Peyer's patch (tissue), 4 donors: ENCODE measurements around the gene CYBA.

ENCODE experiments used
- POLR2A ChIP-seq, 2 donors: fragments of 450-650 bp; IDR thresholded peaks; one replicate each; pipeline ENCODE4 v1.5.1; 2017; ENCODE audit warnings: antibody characterized with exemption in 2 of 2, mild to moderate bottlenecking in 2 of 2, moderate library complexity in 2 of 2
- TF ChIP-seq, protein P1 (sequence below), 6 experiments: fragments of 450-650 bp in 4 of 6; fragments of 200-600 bp in 2 of 6; sonication (generic) in 1 of 6; IDR thresholded peaks; one replicate each; pipeline ENCODE4 v1.5.1; 2017 to 2019; ENCODE audit warnings: antibody characterized with exemption in 6 of 6, mild to moderate bottlenecking in 3 of 6, moderate library complexity in 1 of 6

DNA sequence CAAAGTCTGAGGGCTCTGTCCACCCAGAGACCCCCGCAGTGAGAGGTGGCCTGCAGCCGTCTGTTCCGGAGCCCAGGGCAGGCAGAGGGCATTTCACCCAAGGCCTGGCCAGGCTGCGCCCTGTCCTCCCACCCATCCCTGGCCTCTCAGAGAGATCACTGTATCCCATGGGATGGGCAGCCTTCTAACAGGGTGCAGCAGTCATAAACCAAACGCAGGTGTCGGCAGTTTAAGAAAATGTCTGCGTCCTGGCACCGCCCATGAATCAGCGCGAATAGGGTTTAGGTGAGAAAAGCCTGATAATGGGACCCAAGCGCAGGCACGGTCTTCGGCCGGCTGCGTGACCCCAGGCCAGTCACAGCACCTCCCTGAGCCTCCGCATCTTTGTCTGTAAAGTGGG, 5.4 kb downstream of the CYBA start:
- TF ChIP-seq, protein P1, sequence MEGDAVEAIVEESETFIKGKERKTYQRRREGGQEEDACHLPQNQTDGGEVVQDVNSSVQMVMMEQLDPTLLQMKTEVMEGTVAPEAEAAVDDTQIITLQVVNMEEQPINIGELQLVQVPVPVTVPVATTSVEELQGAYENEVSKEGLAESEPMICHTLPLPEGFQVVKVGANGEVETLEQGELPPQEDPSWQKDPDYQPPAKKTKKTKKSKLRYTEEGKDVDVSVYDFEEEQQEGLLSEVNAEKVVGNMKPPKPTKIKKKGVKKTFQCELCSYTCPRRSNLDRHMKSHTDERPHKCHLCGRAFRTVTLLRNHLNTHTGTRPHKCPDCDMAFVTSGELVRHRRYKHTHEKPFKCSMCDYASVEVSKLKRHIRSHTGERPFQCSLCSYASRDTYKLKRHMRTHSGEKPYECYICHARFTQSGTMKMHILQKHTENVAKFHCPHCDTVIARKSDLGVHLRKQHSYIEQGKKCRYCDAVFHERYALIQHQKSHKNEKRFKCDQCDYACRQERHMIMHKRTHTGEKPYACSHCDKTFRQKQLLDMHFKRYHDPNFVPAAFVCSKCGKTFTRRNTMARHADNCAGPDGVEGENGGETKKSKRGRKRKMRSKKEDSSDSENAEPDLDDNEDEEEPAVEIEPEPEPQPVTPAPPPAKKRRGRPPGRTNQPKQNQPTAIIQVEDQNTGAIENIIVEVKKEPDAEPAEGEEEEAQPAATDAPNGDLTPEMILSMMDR (IDR thresholded peaks at IDR 0.05) = no peak
- no peak for TF ChIP-seq POLR2A (IDR thresholded peaks at IDR 0.05)
